ENCODE results near the gene SORL1. TPM values are rescaled to one million over a fixed set of nuclear protein-coding genes. Genes with fewer than 3 reads are reported as not detected.

The SORL1 gene
- total and polyA plus RNA-seq, 2 of the 8 experiments (the other 6 are each of a cell fraction or from before 2014, with no cell fraction given) = 38.1 to 65.5 TPM

DNA sequence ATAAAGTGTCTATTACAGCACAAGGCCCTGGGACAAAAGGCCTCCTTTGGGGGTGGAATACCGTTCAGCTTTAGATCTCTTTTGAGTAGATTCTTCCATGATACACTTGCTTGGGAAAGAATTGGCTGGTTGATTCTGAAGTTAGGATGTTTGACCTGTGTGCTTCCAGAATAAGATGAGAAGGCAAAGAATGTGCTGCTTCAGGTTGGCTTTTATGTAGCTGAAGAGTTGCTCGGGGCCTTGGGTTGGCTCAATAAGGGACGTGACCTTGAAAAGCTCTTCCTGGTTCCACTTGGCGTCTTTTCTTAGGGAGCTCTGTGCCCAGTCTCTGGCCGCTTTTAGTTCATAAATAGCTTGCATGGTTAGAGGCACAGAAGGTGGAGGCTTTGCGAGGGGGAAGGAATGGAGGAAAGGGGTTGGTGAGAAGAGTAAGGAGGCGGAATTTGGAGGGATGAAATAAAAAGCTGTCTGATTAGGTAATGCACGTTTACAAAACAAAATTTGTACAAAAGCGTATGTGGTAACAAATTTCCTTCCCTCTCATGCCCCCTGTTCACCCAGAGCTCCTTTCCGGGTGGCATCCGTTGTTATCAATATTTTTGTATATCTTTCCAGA lies 4.8 kb downstream of the SORL1 start:
- H3K56ac ChIP-seq (replicated peaks; ENCODE audit: insufficient read length, low read depth, low read length) = no peak overlapping the region
- peaks cover 4% of the 10 kb centered on the region; the same call in 1 of the 2 replicates for H3K23me2 ChIP-seq (ENCODE audit: low read depth, low read length)
- no peak overlapping the region for H2BK12ac ChIP-seq (ENCODE audit: low read depth, low read length)
- no peak overlapping the region for H4K5ac ChIP-seq (ENCODE audit: insufficient read length, low read depth, low read length)
- no peak overlapping the region for H2AFZ ChIP-seq (ENCODE audit: low read length)
- H3K4me2 ChIP-seq (ENCODE audit: insufficient read depth in 1 of 2, low read depth in 2 of 2, low read length in 2 of 2) = no peak overlapping the region
- no peak overlapping the region for H2BK5ac ChIP-seq (ENCODE audit: low read depth, low read length)
- H2AK5ac ChIP-seq (ENCODE audit: low read depth, low read length) = no peak overlapping the region
- no peak overlapping the region for H3K18ac ChIP-seq (ENCODE audit: extremely low read depth, low read length)
- DNase-seq (ENCODE audit: low read depth in 1 of 2, low spot score in 2 of 2) (no peak), FAIRE-seq (no peak)
- no peak overlapping the region for H3K9ac ChIP-seq (replicated peaks in 1 of 4; ENCODE audit: extremely low read depth in 1 of 4, low read depth in 3 of 4, low read length in 3 of 4)
- H3K9me3 ChIP-seq (ENCODE audit: insufficient read depth in 2 of 2, low read depth in 1 of 2, low read length in 1 of 2) = no peaks in the 10 kb centered on the region
- POLR2A ChIA-PET (ENCODE audit: partially characterized antibody) = interaction anchor here (3.4 kb wide), 1 partner anchor 9 kb away, joined by 16 read pairs; no protein-coding TSS in a partner anchor
- peaks cover 11 to 27% (median 19%) of the 10 kb centered on the region in 4 experiments for H3K4me1 ChIP-seq (replicated peaks in 1 of 4; ENCODE audit: control insufficient read depth in 3 of 4, insufficient read depth in 4 of 4, low read length in 3 of 4)
- no peak overlapping the region for H4K91ac ChIP-seq (replicated peaks; ENCODE audit: insufficient read length, low read length)
- H3K23ac ChIP-seq (ENCODE audit: insufficient read length) = no peak overlapping the region
- H3K79me1 ChIP-seq (ENCODE audit: low read depth, low read length) = peaks cover 19% of the 10 kb centered on the region
- no peaks in the 10 kb centered on the region for H3K27me3 ChIP-seq (replicated peaks in 1 of 4; ENCODE audit: control insufficient read depth in 3 of 4, extremely low read depth in 1 of 4, insufficient read depth in 3 of 4, low read length in 3 of 4)
- H4K20me1 ChIP-seq (replicated peaks in 1 of 2; ENCODE audit: control insufficient read depth in 1 of 2, insufficient read depth in 2 of 2, low read length in 2 of 2) = peaks cover 0 to 4% of the 10 kb centered on the region in 2 experiments
- CTCF ChIA-PET (ENCODE audit: partially characterized antibody) = interaction anchor here (0.6 to 2.2 kb wide), 9 partner anchors 9 to 76 kb away, joined by 3 to 11 read pairs (median 3); no protein-coding TSS in a partner anchor
- no peak overlapping the region for H4K8ac ChIP-seq (ENCODE audit: extremely low read depth, insufficient read depth, low read length)
- no peak overlapping the region for H3K4me3 ChIP-seq (ENCODE audit: extremely low read depth in 1 of 4, insufficient read depth in 2 of 4, low read depth in 3 of 4, low read length in 4 of 4)
- no peaks in the 10 kb centered on the region; a peak in 1 of 8 replicates for H3K36me3 ChIP-seq (ENCODE audit: control insufficient read depth in 2 of 4, insufficient read depth in 4 of 4, low read length in 3 of 4)
- H3K79me2 ChIP-seq (ENCODE audit: control insufficient read depth in 1 of 2, insufficient read depth in 2 of 2, low read length in 2 of 2) = peaks cover 24 to 92% of the 10 kb centered on the region in 2 experiments
- no peak overlapping the region for H2BK15ac ChIP-seq (ENCODE audit: low read length)
- no peak overlapping the region for H2BK120ac ChIP-seq (replicated peaks; ENCODE audit: low read depth, low read length)
- WGBS, 2 experiments (ENCODE audit: extremely low coverage in 1 of 2, insufficient coverage in 1 of 2, insufficient read length in 1 of 2, insufficient replicate concordance in 2 of 2, low coverage in 1 of 2, low lambda C conversion rate in 2 of 2, missing lambda C conversion rate in 1 of 2) = 72 to 100% methylated on average over 2 to 11 of the region's 11 CpGs
- no peak overlapping the region for H2BK20ac ChIP-seq (ENCODE audit: low read length)
- no peak overlapping the region for H3K4ac ChIP-seq (replicated peaks; ENCODE audit: insufficient read length, low read depth, low read length)
- H3K27ac ChIP-seq (ENCODE audit: low read depth, low read length) = no peak overlapping the region
- H3K14ac ChIP-seq (ENCODE audit: insufficient read length) = no peak overlapping the region
- TF ChIP-seq BRCA1 (IDR thresholded peaks at IDR 0.05; ENCODE audit: low read depth, low read length) (no peak), EZH2 (IDR thresholded peaks at IDR 0.05; ENCODE audit: low read depth, low read length, severe bottlenecking) (no peak), HDAC6 (IDR thresholded peaks at IDR 0.05; ENCODE audit: low read depth, low read length) (no peak), NANOG (IDR thresholded peaks at IDR 0.05; ENCODE audit: insufficient read depth, low read depth, low read length, poor library complexity, severe bottlenecking) (no peak), SP1 (IDR thresholded peaks at IDR 0.05; ENCODE audit: low read depth, low read length) (no peak), FOSL1 (IDR thresholded peaks at IDR 0.05; ENCODE audit: insufficient read depth, low read depth, low read length) (no peak), SRF (IDR thresholded peaks at IDR 0.05; ENCODE audit: low read depth, low read length) (no peak), JUN (IDR thresholded peaks at IDR 0.05; ENCODE audit: low read depth, low read length) (no peak), ZNF274 (IDR thresholded peaks at IDR 0.05; ENCODE audit: borderline replicate concordance, extremely low read depth, low read length) (no peak), POU5F1 (IDR thresholded peaks at IDR 0.05; ENCODE audit: low read depth, low read length) (no peak), TCF12 (IDR thresholded peaks at IDR 0.05; ENCODE audit: low read depth, low read length) (no peak)
- TF ChIP-seq, protein P1, sequence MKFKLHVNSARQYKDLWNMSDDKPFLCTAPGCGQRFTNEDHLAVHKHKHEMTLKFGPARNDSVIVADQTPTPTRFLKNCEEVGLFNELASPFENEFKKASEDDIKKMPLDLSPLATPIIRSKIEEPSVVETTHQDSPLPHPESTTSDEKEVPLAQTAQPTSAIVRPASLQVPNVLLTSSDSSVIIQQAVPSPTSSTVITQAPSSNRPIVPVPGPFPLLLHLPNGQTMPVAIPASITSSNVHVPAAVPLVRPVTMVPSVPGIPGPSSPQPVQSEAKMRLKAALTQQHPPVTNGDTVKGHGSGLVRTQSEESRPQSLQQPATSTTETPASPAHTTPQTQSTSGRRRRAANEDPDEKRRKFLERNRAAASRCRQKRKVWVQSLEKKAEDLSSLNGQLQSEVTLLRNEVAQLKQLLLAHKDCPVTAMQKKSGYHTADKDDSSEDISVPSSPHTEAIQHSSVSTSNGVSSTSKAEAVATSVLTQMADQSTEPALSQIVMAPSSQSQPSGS (IDR thresholded peaks at IDR 0.05; ENCODE audit: low read length) = no peak

Measured in H1 (cell line).